HG02678 (cell line): ENCODE data around the gene LMNTD1.
"Not testable (repeated sequence)": the region's sequence is repeated elsewhere in the genome, so short reads cannot be mapped to it uniquely, and the experiment has no call there.

Experiments
- ATAC-seq: cut with Tn5 transposase; IDR thresholded peaks from one replicate; pipeline ENCODE4 v1.9.1; 2021; ENCODE audit warnings: mild to moderate bottlenecking, moderate library complexity; ENCODE audit not compliant: unreplicated experiment

The LMNTD1 gene

DNA sequence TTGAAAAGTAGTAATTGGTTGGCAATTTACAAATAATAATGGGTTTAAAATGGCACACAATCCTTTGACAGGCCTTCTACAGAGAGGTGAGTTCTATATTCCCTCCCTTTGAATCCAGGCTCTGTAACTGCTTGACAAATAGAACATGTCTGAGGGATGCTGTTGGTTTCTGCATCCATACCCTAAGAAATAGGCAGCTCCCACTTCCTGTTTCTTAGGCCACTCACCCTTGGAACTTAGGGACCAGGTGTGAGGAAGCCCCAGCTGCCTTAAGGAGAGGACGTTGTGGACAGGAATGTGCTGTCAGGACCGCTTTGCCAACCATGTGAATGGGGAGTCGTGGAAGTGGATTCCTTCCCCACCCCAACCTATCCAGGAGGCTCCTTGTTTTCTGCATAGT lies 59.4 kb downstream of the LMNTD1 start:
- ATAC-seq: no peak

GRCh38 chr12:25491396-25492325 lies 61.4 kb downstream of the LMNTD1 start:
- ATAC-seq: no peak

- ATAC-seq: not testable (repeated sequence)
These were observed 63.9 kb downstream of the LMNTD1 start for GRCh38 chr12:25488956-25489870.

DNA sequence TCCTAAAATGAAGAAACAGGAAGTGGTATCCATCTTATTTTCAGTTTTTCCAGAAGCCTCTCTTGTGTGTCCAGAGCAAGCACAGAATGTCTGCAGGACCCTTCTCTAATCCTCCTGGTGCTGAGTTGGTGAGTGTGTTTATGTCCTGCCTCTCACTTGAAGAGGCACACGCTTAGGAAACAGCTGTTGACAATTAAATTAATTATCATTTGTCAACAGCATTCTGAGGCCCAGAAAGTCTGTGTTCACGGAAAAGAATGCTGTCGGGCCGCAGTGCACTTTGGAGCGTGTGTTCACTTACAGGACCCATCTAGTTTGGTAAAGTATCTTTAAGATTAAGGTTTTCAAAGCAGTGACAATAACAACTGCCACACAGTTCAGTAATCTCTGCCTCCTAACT lies 70.5 kb downstream of the LMNTD1 start:
- no peak for ATAC-seq

DNA sequence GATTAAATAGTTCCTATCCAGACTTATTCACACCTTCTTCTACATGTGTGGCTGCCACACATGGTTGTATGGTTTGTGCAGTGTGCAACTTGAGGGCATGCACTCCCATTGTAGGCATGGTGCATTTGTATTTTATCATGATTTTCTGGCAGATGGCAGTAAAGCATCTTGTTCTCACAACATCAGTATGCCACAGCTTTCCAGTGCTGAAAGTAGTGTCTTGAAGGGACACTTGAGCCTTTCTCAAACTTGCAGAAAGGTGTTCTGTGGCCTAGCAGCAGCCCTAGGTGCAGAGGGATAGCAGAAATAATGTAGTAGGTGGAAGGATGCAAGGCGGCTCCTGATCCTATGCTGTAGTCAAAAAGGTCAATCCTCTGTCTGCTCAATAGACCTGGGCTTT lies 72.9 kb downstream of the LMNTD1 start:
- ATAC-seq: no peak

DNA sequence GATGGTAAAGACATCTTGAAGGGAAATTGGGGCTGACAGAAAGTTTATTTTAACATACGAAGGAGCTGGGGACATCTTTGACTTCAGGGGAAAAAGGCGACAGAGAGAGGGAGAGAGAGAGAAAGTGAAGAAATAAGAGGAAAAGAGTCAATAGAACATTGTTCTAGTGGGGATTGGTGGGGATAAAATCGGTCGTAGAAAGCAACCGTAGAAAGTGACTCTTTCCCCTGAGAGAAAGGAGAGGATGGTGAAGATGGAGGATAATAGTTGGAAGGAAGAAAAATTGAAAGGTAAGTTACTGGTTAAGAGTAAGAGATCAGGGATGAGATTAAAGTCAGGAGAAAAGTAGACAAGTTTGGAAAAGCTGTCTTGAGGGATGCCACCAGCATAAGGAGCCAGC lies 75.9 kb downstream of the LMNTD1 start:
- ATAC-seq: no peak

- ATAC-seq: no peak
These were observed 80.6 kb downstream of the LMNTD1 start for GRCh38 chr12:25472453-25472852.

DNA sequence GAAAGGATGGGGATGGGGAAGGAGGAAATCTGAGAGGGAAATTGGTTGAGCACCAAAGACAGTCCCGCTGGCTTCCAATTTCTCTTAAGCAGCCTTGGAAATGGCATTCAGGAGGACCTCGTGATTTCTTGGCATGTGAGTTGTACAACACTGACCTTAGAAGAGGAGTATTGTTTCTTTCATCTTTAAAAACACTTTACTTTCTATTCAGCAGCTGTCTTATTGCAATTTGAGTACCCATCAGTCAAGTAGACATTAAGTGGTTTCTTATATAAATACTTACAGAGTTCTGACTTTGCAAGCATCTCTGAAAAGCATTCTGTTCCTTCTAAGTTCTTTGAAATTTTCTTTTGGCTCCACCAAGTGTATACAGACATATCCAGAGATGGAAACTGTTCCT lies 83.2 kb downstream of the LMNTD1 start:
- no peak for ATAC-seq

- no peak for ATAC-seq
These were observed 83.7 kb downstream of the LMNTD1 start for GRCh38 chr12:25469368-25469767.

DNA sequence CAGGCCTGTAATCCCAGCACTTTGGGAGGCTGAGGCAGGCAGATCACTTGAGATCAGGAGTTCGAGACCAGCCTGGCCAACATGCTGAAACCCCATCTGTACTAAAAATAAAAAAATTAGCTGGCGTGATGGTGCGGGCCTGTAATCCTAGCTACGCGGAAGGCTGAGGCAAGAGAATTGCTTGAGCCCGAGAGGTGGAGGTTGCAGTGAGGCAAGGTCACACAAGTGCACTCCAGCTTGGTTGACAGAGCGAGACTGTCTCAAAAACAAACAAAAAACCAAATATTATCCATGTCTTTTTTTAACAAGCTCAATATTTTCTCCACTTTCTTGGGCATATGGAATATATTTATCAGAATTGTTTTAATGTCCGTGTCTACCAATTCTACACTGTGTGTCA lies 89.6 kb downstream of the LMNTD1 start:
- no peak for ATAC-seq

GRCh38 chr12:25463005-25463404 lies 90.1 kb downstream of the LMNTD1 start:
- ATAC-seq: no peak

DNA sequence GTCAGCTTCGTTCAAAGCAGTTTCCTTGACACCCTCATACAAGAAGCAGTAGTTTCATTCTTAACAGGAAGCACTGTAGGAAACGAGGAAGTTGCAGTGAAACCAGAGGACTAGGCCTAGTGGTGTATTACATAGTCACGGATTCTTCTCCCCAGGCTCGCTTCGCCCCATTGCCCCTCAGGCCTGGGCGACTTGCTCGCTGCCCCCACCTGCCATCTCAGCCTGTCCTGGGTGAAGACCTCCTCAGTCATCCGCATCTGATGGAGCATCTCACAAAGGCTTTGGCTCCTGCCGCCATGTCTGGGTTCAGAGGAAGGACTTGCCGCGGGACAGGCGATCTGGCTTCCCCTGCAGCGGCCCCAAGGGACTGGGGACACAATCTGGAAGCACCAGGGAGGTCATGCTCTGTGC lies 93.5 kb downstream of the LMNTD1 start:
- peak; percentile 88 for ATAC-seq

DNA sequence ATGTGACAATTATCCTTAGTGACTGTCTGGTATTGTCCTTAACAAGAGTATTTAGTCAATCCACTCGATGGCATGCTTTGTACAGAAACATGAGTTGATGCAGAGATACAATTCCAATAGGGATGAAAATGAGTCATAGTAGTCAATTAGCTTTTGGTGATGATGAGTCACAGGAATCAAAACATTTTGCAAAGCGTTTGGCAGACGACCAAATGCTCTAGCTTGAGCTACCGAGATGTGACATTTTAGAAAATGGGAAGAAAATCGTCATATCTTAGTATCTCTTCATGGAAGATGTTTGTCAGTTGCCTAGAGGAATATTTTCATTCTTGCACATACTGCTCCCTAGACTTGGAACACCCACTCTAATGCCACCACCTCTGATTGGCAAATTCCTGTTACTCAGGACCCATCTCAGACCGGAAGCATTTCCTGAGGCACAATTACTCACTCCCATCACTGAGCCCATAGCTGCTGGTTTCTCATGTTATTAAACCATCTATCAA lies 95.0 kb downstream of the LMNTD1 start:
- no peak for ATAC-seq

DNA sequence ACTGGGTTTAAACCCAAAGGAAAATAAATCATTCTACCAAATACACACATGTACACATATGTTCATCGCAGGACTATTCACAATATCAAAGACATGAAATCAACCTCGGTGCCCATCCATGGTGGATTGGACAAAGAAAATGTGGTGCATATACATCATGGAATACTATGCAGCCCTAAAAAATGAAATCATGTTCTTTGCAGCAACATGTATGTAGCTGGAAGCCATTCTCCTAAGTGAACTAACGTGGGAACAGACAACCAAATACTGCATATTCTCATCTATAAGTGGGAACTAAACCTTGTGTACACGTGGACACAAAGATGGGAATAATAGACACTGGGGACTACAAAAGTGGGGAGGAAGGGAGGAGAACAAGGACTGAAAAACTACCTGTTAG lies 96.6 kb downstream of the LMNTD1 start:
- no peak for ATAC-seq

GRCh38 chr12:25455696-25456095 lies 97.4 kb downstream of the LMNTD1 start:
- no peak for ATAC-seq

- ATAC-seq: no peak
These were observed 104.1 kb downstream of the LMNTD1 start for GRCh38 chr12:25449007-25449406.

- no peak for ATAC-seq
These were observed 106.0 kb downstream of the LMNTD1 start for GRCh38 chr12:25447046-25447445.

- ATAC-seq: no peak
These were observed 114.4 kb downstream of the LMNTD1 start for GRCh38 chr12:25438638-25439037.

GRCh38 chr12:25436206-25437030 lies 116.7 kb downstream of the LMNTD1 start:
- peak; percentile 64 for ATAC-seq

DNA sequence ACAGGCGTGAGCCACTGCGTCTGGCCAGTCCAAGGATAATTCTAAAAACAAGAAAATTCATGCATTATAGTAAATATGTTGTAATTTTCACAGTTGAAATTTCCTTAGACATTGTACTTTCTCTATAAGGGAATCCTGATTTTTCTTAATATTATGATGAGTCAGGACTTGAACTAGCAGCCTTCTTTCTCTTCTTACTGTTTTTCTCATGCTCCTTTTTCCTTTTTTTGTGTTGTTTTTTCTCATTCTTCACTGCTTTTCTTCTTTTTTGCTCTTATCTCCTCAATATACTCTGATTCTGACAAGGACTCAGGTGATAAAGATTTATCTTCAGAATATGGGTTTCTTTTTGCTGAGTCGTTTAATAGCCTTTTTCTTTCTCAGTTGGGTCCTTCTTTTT lies 117.7 kb downstream of the LMNTD1 start:
- ATAC-seq: no peak

- no peak for ATAC-seq
These were observed 118.6 kb downstream of the LMNTD1 start for GRCh38 chr12:25434515-25434914.
